GM12801 (cell line): ENCODE measurements around the gene OR10AG1.

Source experiments
- CTCF ChIP-seq: IDR thresholded peaks from one replicate; pipeline ENCODE4 v1.5.1; 2011; ENCODE audit warnings: control low read depth; ENCODE audit not compliant: insufficient read length; ENCODE audit errors: extremely low read depth

The OR10AG1 gene

DNA sequence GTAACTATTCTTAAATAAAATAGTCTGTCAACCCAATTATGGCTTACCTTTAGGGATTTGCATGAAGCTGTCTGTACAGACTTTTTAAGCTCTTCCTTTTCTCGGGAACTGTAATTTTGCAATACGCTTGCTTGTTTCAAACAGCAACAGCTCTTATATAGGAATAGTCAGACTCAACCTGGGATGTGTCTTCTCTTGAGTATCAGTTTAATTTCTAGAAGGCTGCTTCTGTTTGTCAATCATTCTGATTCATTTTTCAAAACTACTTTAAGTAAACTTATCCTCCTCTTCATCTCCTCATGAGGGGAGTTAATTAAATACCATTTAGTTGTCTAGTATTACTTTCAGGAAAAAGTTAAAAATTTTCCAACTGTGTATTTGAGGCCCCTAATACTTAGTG, at the start of gene OR10AG1:
Gene OR10AG1 (minus strand): TSS at position 101 of the 400 bp plus-strand sequence. CDS start 38 bp downstream, at position 63.
- TF ChIP-seq CTCF: no peak

- no peak for TF ChIP-seq CTCF
Measured at GRCh38 chr11:56013805-56014204, 44.1 kb upstream of the OR10AG1 start.

DNA sequence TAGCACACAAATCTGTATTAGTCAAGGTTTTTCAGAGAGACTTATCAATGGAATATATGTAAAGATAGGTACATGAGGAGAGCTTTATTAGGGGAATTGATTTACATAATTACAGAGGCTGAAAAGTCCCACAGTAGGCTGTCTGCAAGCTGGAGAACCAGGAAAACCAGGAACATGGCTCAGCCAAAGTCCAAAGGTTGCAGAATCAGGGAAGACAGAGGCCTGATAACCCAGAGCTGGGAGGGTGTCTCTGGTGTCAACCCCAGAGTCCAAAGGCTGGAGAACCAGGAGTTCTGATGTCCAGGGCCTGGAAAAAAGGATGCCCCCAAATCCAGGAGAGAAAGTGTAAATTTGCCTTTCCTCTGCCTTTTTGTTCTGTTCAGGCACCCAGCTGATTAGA, 41.0 kb upstream of the OR10AG1 start:
- no peak for TF ChIP-seq CTCF

- TF ChIP-seq CTCF: no peak
Measured at GRCh38 chr11:55994525-55994924, 24.8 kb upstream of the OR10AG1 start, which contains the start of gene OR5F1. Gene OR5F1, minus strand, starts transcription at chr11:55994625. Its CDS starts 0 bp downstream, at chr11:55994625.

DNA sequence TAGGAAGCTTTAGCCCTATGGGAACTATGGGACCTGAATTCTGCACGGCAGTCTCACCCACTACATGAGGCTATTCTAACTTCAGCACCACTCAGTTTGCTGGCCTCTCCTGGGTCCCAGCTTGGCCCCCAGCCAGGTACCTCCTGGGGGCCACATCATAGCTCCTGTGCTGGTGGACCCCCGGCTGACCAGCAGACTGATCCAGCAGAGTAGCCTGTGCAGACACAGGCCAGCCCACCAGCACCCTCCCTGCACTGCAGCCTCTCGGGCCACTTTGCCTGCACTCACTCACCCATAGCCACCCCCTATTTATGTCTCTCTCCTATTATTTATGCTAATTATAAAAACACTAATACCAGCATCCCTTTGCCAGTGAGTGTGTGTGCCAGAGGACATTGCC, 1.2 kb upstream of the OR10AG1 start:
- no peak for TF ChIP-seq CTCF

DNA sequence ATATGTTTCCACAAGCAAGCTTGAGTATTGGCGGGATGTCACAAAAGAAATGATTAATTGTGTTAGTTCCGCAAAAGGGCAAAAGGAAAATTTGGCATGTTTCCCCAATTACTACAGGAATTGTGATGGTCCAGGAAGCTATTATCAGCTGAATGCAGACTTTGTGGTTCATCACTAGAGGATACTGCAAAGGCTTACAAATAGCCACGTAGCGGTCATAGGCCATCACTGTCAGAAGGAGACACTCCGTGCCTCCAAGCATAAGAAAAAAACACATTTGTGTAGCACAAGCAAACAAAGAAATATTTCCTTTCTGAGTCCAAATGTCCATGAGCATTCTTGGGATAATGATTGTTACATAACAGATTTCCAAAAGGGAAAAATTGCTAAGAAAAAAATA, 1.8 kb downstream of the OR10AG1 start:
- TF ChIP-seq CTCF: no peak

DNA sequence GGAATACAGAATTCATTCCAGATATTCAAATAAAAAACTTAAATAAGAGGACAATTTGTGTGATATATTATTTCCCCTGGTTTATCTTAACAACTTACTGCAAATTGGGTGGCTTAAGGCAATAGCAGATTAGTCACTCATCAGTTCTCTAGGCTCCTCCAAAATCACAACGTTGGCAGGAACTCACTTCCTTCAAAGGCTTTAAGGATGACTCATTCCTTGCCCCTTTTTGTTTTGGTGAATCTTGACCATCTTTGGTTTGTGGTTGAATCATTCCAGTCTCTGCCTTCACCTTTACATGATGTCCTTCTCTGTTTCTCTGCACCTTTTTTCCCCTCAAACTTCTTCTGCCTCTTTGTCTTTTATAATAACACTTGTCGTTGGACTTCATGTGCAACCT, 3.4 kb downstream of the OR10AG1 start:
- TF ChIP-seq CTCF: no peak

DNA sequence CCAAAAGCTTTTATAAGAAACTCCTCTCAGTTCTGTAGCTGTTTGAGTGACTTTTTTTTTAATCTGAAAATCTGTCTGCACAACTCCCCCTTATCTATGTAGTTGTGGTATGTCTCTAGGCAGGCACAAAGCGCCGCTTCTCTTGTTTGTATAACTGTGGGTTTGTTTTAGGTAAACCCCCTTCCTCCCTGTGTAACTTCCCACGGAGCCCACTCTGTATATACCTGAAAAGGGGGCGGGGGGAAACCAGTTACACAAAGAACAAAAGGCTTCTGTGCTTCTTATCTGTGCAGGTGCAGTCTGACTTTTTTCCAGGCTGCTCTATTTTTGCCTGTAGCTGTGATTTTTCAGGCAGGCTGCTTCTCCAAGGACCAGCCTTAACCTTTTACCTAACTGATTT, 13.2 kb downstream of the OR10AG1 start:
- no peak for TF ChIP-seq CTCF
